LNCAP (cell line): ENCODE results near the gene SH2D3C.

Experiments used
- CTCF ChIP-seq: fragments of 450-650 bp; IDR thresholded peaks from 2 replicates; pipeline ENCODE4 v1.5.1; 2017; ENCODE audit warnings: mild to moderate bottlenecking

Gene SH2D3C

GRCh38 chr9:127810378-127811187 is 32.1 kb upstream of the SH2D3C start:
- TF ChIP-seq CTCF, result no peak

GRCh38 chr9:127809540-127810377 is 31.3 kb upstream of the SH2D3C start:
- TF ChIP-seq CTCF, result no peak

GRCh38 chr9:127809002-127809539 is 30.6 kb upstream of the SH2D3C start:
- no peak for TF ChIP-seq CTCF

GRCh38 chr9:127808347-127809001 is 30.0 kb upstream of the SH2D3C start:
- TF ChIP-seq CTCF, result no peak

GRCh38 chr9:127806871-127807270 is 28.4 kb upstream of the SH2D3C start:
- no peak for TF ChIP-seq CTCF

- no peak for TF ChIP-seq CTCF
Measured at GRCh38 chr9:127805620-127806019, 27.2 kb upstream of the SH2D3C start.
